HG03354 (cell line): ENCODE results near the gene STXBP1.

Source experiments
- ATAC-seq: cut with Tn5 transposase; IDR thresholded peaks from one replicate; pipeline ENCODE4 v1.9.1; 2021; ENCODE audit warnings: mild to moderate bottlenecking; ENCODE audit not compliant: unreplicated experiment, poor library complexity, severe bottlenecking

Gene STXBP1

GRCh38 chr9:127723444-127723843 lies 111.4 kb downstream of the STXBP1 start:
- ATAC-seq: no peak

- ATAC-seq: no peak
These were observed 111.9 kb downstream of the STXBP1 start for GRCh38 chr9:127724012-127724411.

- ATAC-seq: no peak
These were observed 114.8 kb downstream of the STXBP1 start for GRCh38 chr9:127726871-127727270.

- no peak for ATAC-seq
These were observed 116.7 kb downstream of the STXBP1 start for GRCh38 chr9:127728808-127729207.

- ATAC-seq: no peak
These were observed 117.6 kb downstream of the STXBP1 start for GRCh38 chr9:127729522-127730256.

GRCh38 chr9:127730262-127730661 lies 118.2 kb downstream of the STXBP1 start:
- no peak for ATAC-seq

GRCh38 chr9:127730799-127731410 lies 118.8 kb downstream of the STXBP1 start:
- no peak for ATAC-seq

GRCh38 chr9:127731938-127732337 lies 119.9 kb downstream of the STXBP1 start:
- ATAC-seq: no peak

GRCh38 chr9:127732444-127732843 lies 120.4 kb downstream of the STXBP1 start:
- no peak for ATAC-seq

- ATAC-seq: no peak
These were observed 121.5 kb downstream of the STXBP1 start for GRCh38 chr9:127733614-127734013.

GRCh38 chr9:127734247-127734746 lies 122.2 kb downstream of the STXBP1 start:
- no peak for ATAC-seq

GRCh38 chr9:127734747-127735529 lies 122.9 kb downstream of the STXBP1 start, which contains the start of gene TOR2A:
Gene TOR2A, minus strand, starts transcription at chr9:127735294. Its CDS starts 24 bp downstream, at chr9:127735270.
- ATAC-seq: peak; percentile 86

GRCh38 chr9:127735530-127736185 lies 123.6 kb downstream of the STXBP1 start:
- no peak for ATAC-seq

- ATAC-seq: no peak
These were observed 126.6 kb downstream of the STXBP1 start for GRCh38 chr9:127738666-127739065.

GRCh38 chr9:127739614-127740330 lies 127.7 kb downstream of the STXBP1 start:
- ATAC-seq: no peak

- ATAC-seq: no peak
These were observed 129.9 kb downstream of the STXBP1 start for GRCh38 chr9:127741831-127742434.
